ENCODE data around the gene FOXP4. TPM values are rescaled to one million over a fixed set of nuclear protein-coding genes. Genes with fewer than 3 reads are reported as not detected.

The FOXP4 gene
- total RNA-seq, 1 experiment from 2014 or later: 26.0 TPM

GRCh38 chr6:41578217-41579087, 32.3 kb downstream of the FOXP4 start:
- ChIA-PET POLR2A (ENCODE audit: unreplicated experiment) (interaction anchor here (0.6 kb wide), 2 partner anchors 24 to 203 kb away, joined by 3 to 4 read pairs; no protein-coding TSS in a partner anchor), CTCF (interaction anchor here (0.6 kb wide), 2 partner anchors 66 to 124 kb away, joined by 4 to 10 read pairs; no protein-coding TSS in a partner anchor)
- intact Hi-C loops (cut with micrococcal nuclease; ENCODE audit: unreplicated experiment): no loop called here
- Histone ChIP-seq H3K36me3 (ENCODE audit: low read depth) (no peaks in the 10 kb centered on the region), H3K27ac (peak overlapping the region; percentile 56), H3K4me2 (peak overlapping the region; percentile 70), H4K20me1 (ENCODE audit: insufficient read depth) (no peaks in the 10 kb centered on the region), H3K27me3 (ENCODE audit: insufficient read depth, low read depth) (no peaks in the 10 kb centered on the region), H3F3A (ENCODE audit: insufficient read depth, low read depth) (peaks cover 44% of the 10 kb centered on the region), H3K4me1 (replicated peaks; ENCODE audit: insufficient read depth) (peaks cover 61% of the 10 kb centered on the region), H3K9me2 (ENCODE audit: insufficient read depth) (no peaks in the 10 kb centered on the region), H2AFZ (no peak overlapping the region), H3K4me3 (no peak overlapping the region), H3K79me2 (ENCODE audit: low read depth) (no peaks in the 10 kb centered on the region), H3K9me3 (ENCODE audit: insufficient read depth, low read depth) (no peaks in the 10 kb centered on the region)
- DNase-seq: no peak
- TF ChIP-seq EZH2 (IDR thresholded peaks at IDR 0.05; ENCODE audit: low read depth): no peak
- TF ChIP-seq, protein P1, sequence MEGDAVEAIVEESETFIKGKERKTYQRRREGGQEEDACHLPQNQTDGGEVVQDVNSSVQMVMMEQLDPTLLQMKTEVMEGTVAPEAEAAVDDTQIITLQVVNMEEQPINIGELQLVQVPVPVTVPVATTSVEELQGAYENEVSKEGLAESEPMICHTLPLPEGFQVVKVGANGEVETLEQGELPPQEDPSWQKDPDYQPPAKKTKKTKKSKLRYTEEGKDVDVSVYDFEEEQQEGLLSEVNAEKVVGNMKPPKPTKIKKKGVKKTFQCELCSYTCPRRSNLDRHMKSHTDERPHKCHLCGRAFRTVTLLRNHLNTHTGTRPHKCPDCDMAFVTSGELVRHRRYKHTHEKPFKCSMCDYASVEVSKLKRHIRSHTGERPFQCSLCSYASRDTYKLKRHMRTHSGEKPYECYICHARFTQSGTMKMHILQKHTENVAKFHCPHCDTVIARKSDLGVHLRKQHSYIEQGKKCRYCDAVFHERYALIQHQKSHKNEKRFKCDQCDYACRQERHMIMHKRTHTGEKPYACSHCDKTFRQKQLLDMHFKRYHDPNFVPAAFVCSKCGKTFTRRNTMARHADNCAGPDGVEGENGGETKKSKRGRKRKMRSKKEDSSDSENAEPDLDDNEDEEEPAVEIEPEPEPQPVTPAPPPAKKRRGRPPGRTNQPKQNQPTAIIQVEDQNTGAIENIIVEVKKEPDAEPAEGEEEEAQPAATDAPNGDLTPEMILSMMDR (conservative IDR thresholded peaks at IDR 0.05): no peak
- BruUV-seq (replicated peaks): no TSS peak

DNA sequence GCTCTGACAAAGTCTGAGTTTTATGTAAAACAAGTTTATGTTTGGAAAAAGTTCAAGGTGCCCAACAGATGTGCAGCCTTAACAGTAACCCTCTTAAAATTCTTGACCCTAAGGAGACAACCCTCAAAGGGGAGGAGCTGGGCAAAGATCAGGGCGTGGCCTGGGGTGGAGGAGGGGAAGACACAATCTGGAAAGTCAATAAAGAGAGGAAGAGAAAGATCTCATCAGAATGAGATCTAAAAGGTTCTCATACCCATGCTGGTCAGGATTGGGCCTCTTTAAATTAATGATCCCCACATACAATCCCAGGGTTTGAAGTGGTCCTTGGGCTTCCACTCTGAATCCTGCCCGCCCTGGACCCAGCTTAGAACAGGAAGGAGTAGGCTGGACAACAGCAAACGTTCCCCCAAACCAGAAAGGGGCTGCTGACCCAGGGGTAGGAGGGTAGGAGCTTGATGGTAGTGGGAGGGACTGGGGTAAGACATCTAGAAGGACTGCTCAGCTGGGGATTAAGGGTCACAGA, 33.0 kb downstream of the FOXP4 start:
- Histone ChIP-seq H4K20me1 (ENCODE audit: insufficient read depth) (no peaks in the 10 kb centered on the region), H3K9me2 (ENCODE audit: insufficient read depth) (no peaks in the 10 kb centered on the region), H3K4me3 (no peak overlapping the region), H2AFZ (no peak overlapping the region), H3K9me3 (ENCODE audit: insufficient read depth, low read depth) (no peaks in the 10 kb centered on the region), H3F3A (ENCODE audit: insufficient read depth, low read depth) (peaks cover 44% of the 10 kb centered on the region), H3K4me1 (replicated peaks; ENCODE audit: insufficient read depth) (peaks cover 61% of the 10 kb centered on the region), H3K27me3 (ENCODE audit: insufficient read depth, low read depth) (no peaks in the 10 kb centered on the region), H3K36me3 (ENCODE audit: low read depth) (no peaks in the 10 kb centered on the region), H3K27ac (peak overlapping the region; percentile 56), H3K79me2 (ENCODE audit: low read depth) (no peaks in the 10 kb centered on the region), H3K4me2 (peak overlapping the region; percentile 70)
- no peak for DNase-seq
- intact Hi-C loops (cut with micrococcal nuclease; ENCODE audit: unreplicated experiment): no loop called here
- CTCF ChIA-PET: no interaction called here
- TF ChIP-seq, protein P1 (conservative IDR thresholded peaks at IDR 0.05): no peak
- no peak for TF ChIP-seq EZH2 (IDR thresholded peaks at IDR 0.05; ENCODE audit: low read depth)
- POLR2A ChIA-PET (ENCODE audit: unreplicated experiment): no interaction called here
- BruUV-seq (replicated peaks): no TSS peak

DNA sequence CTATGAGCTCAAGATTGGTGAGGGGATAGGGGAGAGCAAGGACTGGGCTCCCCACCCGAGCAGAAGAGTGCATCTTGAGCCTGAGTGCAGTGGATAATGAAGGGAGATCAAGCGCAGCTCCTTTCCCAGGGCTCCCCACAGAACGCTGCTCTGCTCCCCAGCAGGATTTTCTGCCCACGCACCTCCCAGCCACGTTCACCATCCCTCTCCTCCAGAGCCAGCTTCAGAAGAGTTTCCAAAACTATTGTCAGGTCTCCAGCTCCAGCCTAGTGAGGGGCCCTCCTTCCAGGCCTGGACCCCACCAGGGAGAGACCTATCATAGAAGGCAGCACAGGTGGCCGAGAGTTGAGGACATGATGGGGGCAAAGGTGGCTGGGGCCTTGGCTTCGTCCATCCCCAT, 34.5 kb downstream of the FOXP4 start:
- ChIA-PET CTCF (interaction anchor here (0.5 to 0.9 kb wide), 4 partner anchors 117 to 413 kb away, joined by 3 to 5 read pairs (median 3); no protein-coding TSS in a partner anchor), POLR2A (ENCODE audit: unreplicated experiment) (interaction anchor here (0.6 kb wide), 1 partner anchor 150 kb away, joined by 5 read pairs; no protein-coding TSS in a partner anchor)
- Histone ChIP-seq H3F3A (ENCODE audit: insufficient read depth, low read depth) (peaks cover 44% of the 10 kb centered on the region), H3K4me3 (no peak overlapping the region), H3K27ac (0 out of 2 replicates have a peak overlapping the region, but pooled peaks have one; percentile 9), H3K79me2 (ENCODE audit: low read depth) (no peaks in the 10 kb centered on the region), H3K9me2 (ENCODE audit: insufficient read depth) (no peaks in the 10 kb centered on the region), H3K9me3 (ENCODE audit: insufficient read depth, low read depth) (no peaks in the 10 kb centered on the region), H3K4me2 (peak overlapping the region; percentile 47), H4K20me1 (ENCODE audit: insufficient read depth) (no peaks in the 10 kb centered on the region), H3K36me3 (ENCODE audit: low read depth) (no peaks in the 10 kb centered on the region), H3K4me1 (replicated peaks; ENCODE audit: insufficient read depth) (peaks cover 67% of the 10 kb centered on the region), H3K27me3 (ENCODE audit: insufficient read depth, low read depth) (no peaks in the 10 kb centered on the region), H2AFZ (no peak overlapping the region)
- TF ChIP-seq EZH2 (IDR thresholded peaks at IDR 0.05; ENCODE audit: low read depth): no peak
- TF ChIP-seq, protein P1 (conservative IDR thresholded peaks at IDR 0.05): no peak
- DNase-seq: no peak
- BruUV-seq (replicated peaks): no TSS peak
- intact Hi-C loops (cut with micrococcal nuclease; ENCODE audit: unreplicated experiment): loop anchor here (5.0 kb wide), 1 partner anchor 33 kb away; the partner anchor contains the start of gene FOXP4
